Tibial nerve (tissue), 4 donors: ENCODE data around the gene TFAP2E. TPM values are rescaled to one million over a fixed set of nuclear protein-coding genes. Genes with fewer than 3 reads are reported as not detected.

Experiments
- DNase-seq, 2 donors: peaks; one replicate each; pipeline ENCODE4 v3.0.0-alpha.2; 2019; ENCODE audit warnings: low spot score in 2 of 2
- H3K27ac ChIP-seq, 4 donors: fragments of 200-600 bp; sonication (generic) in 3 of 4; one replicate each; pipeline ENCODE4 v1.5.1; 2017 to 2019; ENCODE audit warnings: mild to moderate bottlenecking in 1 of 4
- H3K27me3 ChIP-seq, 2 donors: fragments of 200-600 bp; sonication (generic) in 1 of 2; one replicate each; pipeline versions ENCODE4 v1.5.1 to v1.6.0; 2017 to 2019
- H3K36me3 ChIP-seq, 3 donors: fragments of 200-600 bp; sonication (generic); one replicate each; pipeline ENCODE4 v1.5.1; 2018 to 2019
- H3K4me1 ChIP-seq, 4 donors: fragments of 200-600 bp; sonication (generic) in 3 of 4; one replicate each; pipeline ENCODE4 v1.5.1; 2017 to 2019
- H3K4me3 ChIP-seq, 4 donors: fragments of 200-600 bp; sonication (generic) in 3 of 4; one replicate each; pipeline ENCODE4 v1.5.1; 2017 to 2019; ENCODE audit warnings: mild to moderate bottlenecking in 1 of 4, moderate library complexity in 1 of 4
- H3K9me3 ChIP-seq, 4 donors: fragments of 200-600 bp; sonication (generic) in 3 of 4; one replicate each; pipeline ENCODE4 v1.5.1; 2017 to 2019
- EP300 ChIP-seq, 2 donors: sonication (generic); formaldehyde crosslinking; IDR thresholded peaks; one replicate each; pipeline ENCODE4 v1.6.1; 2017; ENCODE audit warnings: antibody characterized with exemption in 2 of 2, mild to moderate bottlenecking in 1 of 2
- POLR2A ChIP-seq, 2 donors: fragments of 450-650 bp; IDR thresholded peaks; one replicate each; pipeline ENCODE4 v1.6.1; 2017; ENCODE audit warnings: antibody characterized with exemption in 2 of 2, mild to moderate bottlenecking in 2 of 2, moderate library complexity in 2 of 2
- WGBS, 2 donors: methylation state at CpG; one replicate each; pipeline ENCODE4 v1.1.5; 2018; 5-methylcytosine and 5-hydroxymethylcytosine counted together
- total RNA-seq, 4 donors: library from RNA; depleted of rRNA; stranded (reverse); fragments of >200 nt; gene quantifications; one replicate each; pipeline ENCODE4 v1.1.0, GENCODE V29; 2016
- TF ChIP-seq, protein P1 (sequence below), 5 experiments: fragments of 200-600 bp in 3 of 5; fragments of 450-650 bp in 2 of 5; sonication (generic) in 3 of 5; IDR thresholded peaks; one replicate each; pipeline ENCODE4 v1.5.1; 2016 to 2019; ENCODE audit warnings: antibody characterized with exemption in 5 of 5, mild to moderate bottlenecking in 3 of 5, moderate library complexity in 2 of 5

TFAP2E gene
- total RNA-seq, 4 donors from 2014 or later = 0.44 to 3.3 (median 1.2) TPM

DNA sequence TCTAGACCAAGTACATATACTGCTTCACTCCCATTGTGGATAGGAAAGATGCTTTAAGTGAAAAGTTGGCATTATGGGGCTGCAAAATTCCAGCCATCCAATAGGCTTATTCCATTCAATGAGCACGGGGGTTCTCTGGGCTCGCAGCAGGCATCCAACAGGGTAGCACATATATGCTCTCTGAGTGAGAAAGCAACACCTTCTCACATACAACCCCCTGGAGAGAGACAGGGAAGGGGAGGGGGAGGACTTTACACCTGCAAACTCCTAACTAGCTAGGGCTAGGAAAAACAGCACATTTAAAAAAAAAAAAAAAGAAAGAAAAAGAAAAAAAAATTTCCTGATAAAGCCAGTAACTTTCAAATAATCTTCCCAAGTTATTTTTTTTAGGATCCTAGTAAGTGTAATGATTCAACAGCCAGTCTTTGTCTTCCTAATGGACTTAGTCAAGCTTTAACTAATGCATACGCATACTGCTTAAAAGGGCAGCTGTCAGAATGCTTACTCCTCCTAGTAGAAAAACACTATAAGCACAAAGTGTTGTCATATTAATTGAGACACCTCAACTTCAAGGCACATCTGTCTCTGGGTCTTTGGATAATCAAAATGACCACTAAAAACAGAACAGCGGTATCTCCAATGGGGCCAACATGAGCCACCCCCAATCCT, 49.5 kb downstream of the TFAP2E start:
- no peak overlapping the region for H3K4me3 ChIP-seq

DNA sequence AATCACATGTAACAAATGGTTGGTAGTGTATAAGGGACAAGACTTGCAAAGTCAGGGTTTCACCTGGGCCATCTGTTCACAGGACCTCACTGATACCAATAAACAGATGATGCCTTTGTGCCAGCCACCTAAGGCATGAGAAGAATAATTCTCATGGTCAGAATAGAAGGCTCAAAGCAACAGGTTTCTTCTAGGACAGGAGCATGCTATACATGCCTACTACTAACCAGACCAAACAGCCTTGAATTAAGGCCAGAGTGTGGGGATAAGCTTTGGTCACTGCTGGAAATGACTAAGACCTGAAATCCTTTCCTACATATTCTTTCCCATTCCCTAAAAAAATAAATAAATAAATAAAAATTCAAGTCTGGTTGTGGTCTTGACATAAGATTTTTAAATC, 50.7 kb downstream of the TFAP2E start:
- DNase-seq = no peak
- Histone ChIP-seq H3K36me3 (peaks cover 0 to 77% (median 0%) of the 10 kb centered on the region in 3 donors), H3K27me3 (no peaks in the 10 kb centered on the region), H3K4me3 (no peak overlapping the region), H3K9me3 (no peaks in the 10 kb centered on the region), H3K4me1 (no peaks in the 10 kb centered on the region), H3K27ac (no peak overlapping the region)
- TF ChIP-seq EP300 (IDR thresholded peaks at IDR 0.05) (no peak), POLR2A (IDR thresholded peaks at IDR 0.05) (no peak)
- TF ChIP-seq, protein P1, sequence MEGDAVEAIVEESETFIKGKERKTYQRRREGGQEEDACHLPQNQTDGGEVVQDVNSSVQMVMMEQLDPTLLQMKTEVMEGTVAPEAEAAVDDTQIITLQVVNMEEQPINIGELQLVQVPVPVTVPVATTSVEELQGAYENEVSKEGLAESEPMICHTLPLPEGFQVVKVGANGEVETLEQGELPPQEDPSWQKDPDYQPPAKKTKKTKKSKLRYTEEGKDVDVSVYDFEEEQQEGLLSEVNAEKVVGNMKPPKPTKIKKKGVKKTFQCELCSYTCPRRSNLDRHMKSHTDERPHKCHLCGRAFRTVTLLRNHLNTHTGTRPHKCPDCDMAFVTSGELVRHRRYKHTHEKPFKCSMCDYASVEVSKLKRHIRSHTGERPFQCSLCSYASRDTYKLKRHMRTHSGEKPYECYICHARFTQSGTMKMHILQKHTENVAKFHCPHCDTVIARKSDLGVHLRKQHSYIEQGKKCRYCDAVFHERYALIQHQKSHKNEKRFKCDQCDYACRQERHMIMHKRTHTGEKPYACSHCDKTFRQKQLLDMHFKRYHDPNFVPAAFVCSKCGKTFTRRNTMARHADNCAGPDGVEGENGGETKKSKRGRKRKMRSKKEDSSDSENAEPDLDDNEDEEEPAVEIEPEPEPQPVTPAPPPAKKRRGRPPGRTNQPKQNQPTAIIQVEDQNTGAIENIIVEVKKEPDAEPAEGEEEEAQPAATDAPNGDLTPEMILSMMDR (IDR thresholded peaks at IDR 0.05) = no peak

More for the DNA sequence above, 49.5 kb downstream of the TFAP2E start:
- DNase-seq = no peak
- TF ChIP-seq POLR2A (IDR thresholded peaks at IDR 0.05) (no peak), EP300 (IDR thresholded peaks at IDR 0.05) (no peak)
- TF ChIP-seq, protein P1 (IDR thresholded peaks at IDR 0.05) = no peak
- Histone ChIP-seq H3K27me3 (no peaks in the 10 kb centered on the region), H3K9me3 (no peaks in the 10 kb centered on the region), H3K36me3 (peaks cover 0 to 81% (median 0%) of the 10 kb centered on the region in 3 donors), H3K27ac (no peak overlapping the region), H3K4me1 (no peaks in the 10 kb centered on the region)
- WGBS, 2 donors = 76 to 85% methylated on average over 4 of the region's 4 CpGs

DNA sequence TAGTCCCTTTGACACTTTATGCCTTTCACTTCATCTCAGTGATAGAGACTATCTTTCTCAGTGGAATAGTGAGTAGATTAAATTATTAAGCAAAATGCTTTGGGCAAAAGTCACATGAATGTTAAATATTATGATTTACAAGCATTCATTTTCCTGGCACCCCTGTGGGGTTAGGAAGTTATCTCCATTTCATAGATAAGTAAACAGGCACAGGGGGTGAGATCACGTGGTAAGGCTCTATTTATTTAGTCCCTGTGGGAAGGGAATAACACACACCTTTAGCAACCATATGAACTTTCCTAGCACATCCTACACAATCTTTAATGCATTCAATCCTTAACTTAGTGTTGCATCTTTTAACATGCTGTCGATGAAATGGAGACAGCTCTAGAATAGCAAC, 55.9 kb downstream of the TFAP2E start:
- H3K36me3 ChIP-seq = peaks cover 0 to 92% (median 11%) of the 10 kb centered on the region in 3 donors
- no peak overlapping the region for H3K4me3 ChIP-seq
- H3K27ac ChIP-seq = no peak overlapping the region
- TF ChIP-seq POLR2A (IDR thresholded peaks at IDR 0.05) (no peak), EP300 (IDR thresholded peaks at IDR 0.05) (no peak)
- TF ChIP-seq, protein P1 (IDR thresholded peaks at IDR 0.05) = no peak
- H3K9me3 ChIP-seq = no peaks in the 10 kb centered on the region
- H3K27me3 ChIP-seq = no peaks in the 10 kb centered on the region
- H3K4me1 ChIP-seq = peaks cover 0 to 10% (median 0%) of the 10 kb centered on the region in 4 donors
- 70 to 81% methylated on average over 2 of the region's 2 CpGs for WGBS, 2 donors
- DNase-seq = no peak

DNA sequence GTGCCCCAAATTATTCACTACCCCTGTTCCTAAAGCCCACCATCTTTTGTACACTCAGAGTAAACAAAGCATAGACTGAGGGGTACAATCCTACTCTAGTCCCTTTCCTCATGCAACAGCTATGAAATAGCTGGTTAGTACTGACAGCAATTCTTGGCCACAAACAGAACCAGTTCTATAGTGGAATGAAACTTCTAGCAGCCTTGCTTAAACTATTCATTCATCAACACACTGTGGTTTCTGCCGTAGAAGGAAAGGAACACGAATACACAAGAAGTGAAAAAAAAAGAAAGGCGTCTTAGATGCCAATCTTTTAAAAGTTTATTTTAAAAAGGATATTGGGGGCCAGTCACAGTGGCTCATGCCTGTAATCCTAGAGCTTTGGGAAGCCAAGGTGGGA, 58.3 kb downstream of the TFAP2E start:
- no peak for DNase-seq
- Histone ChIP-seq H3K4me3 (no peak overlapping the region), H3K9me3 (no peaks in the 10 kb centered on the region), H3K36me3 (peaks cover 0 to 88% (median 11%) of the 10 kb centered on the region in 3 donors), H3K4me1 (peaks cover 0 to 16% (median 0%) of the 10 kb centered on the region in 4 donors), H3K27me3 (no peaks in the 10 kb centered on the region), H3K27ac (no peak overlapping the region)
- WGBS, 2 donors = 86 to 92% methylated on average over 3 of the region's 3 CpGs
- no peak for TF ChIP-seq EP300 (IDR thresholded peaks at IDR 0.05)
- TF ChIP-seq, protein P1 (IDR thresholded peaks at IDR 0.05) = no peak
- no peak for TF ChIP-seq POLR2A (IDR thresholded peaks at IDR 0.05)

DNA sequence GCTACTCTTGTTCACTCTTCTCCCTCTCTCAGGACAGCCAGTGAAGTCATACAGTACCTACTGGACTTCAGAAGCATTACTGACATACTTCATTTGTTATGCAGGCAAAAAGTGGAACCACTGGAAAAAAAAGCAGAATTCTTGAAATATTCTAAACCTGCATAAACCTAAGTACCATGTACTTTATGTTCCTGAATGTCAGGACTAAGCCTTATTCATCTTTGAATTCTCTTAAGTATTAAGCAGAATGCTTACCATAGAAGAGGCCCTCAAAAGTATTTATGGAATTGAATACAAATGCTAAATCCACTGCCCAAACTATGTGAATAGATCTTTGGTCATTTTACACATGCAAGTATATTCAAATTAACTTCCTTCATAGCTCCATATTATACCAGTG, 60.4 kb downstream of the TFAP2E start:
- no peak for DNase-seq
- Histone ChIP-seq H3K4me3 (no peak overlapping the region), H3K4me1 (peaks cover 0 to 38% (median 19%) of the 10 kb centered on the region in 4 donors), H3K27ac (no peak overlapping the region), H3K27me3 (no peaks in the 10 kb centered on the region), H3K9me3 (no peaks in the 10 kb centered on the region), H3K36me3 (peaks cover 0 to 73% (median 11%) of the 10 kb centered on the region in 3 donors)
- TF ChIP-seq, protein P1 (IDR thresholded peaks at IDR 0.05) = no peak
- TF ChIP-seq EP300 (IDR thresholded peaks at IDR 0.05) = no peak
- TF ChIP-seq POLR2A (IDR thresholded peaks at IDR 0.05) = no peak
